Measurements from ENCODE around the gene ZCCHC2.

Gene ZCCHC2

GRCh38 chr18:62498616-62499262 is 24.1 kb upstream of the ZCCHC2 start:
- Histone ChIP-seq H3K4me2 (no peak overlapping the region), H3K9ac (no peak overlapping the region), H4K20me1 (ENCODE audit: insufficient read depth) (no peaks in the 10 kb centered on the region), H3K27me3 (ENCODE audit: insufficient read depth, low read depth) (no peaks in the 10 kb centered on the region), H2AFZ (ENCODE audit: low read depth) (no peak overlapping the region), H3K36me3 (ENCODE audit: insufficient read depth) (no peaks in the 10 kb centered on the region), H3K27ac (no peak overlapping the region), H3K79me2 (ENCODE audit: insufficient read depth, low read depth) (no peaks in the 10 kb centered on the region), H3K4me3 (IDR thresholded peaks at IDR 0.05; ENCODE audit: insufficient read depth, low read depth, low read length) (no peak overlapping the region), H3K4me1 (ENCODE audit: low read depth, poor library complexity, severe bottlenecking) (no peaks in the 10 kb centered on the region)
- TF ChIP-seq, protein P1, sequence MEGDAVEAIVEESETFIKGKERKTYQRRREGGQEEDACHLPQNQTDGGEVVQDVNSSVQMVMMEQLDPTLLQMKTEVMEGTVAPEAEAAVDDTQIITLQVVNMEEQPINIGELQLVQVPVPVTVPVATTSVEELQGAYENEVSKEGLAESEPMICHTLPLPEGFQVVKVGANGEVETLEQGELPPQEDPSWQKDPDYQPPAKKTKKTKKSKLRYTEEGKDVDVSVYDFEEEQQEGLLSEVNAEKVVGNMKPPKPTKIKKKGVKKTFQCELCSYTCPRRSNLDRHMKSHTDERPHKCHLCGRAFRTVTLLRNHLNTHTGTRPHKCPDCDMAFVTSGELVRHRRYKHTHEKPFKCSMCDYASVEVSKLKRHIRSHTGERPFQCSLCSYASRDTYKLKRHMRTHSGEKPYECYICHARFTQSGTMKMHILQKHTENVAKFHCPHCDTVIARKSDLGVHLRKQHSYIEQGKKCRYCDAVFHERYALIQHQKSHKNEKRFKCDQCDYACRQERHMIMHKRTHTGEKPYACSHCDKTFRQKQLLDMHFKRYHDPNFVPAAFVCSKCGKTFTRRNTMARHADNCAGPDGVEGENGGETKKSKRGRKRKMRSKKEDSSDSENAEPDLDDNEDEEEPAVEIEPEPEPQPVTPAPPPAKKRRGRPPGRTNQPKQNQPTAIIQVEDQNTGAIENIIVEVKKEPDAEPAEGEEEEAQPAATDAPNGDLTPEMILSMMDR (conservative IDR thresholded peaks at IDR 0.05; ENCODE audit: low read depth, low read length) = no peak

- Histone ChIP-seq H3K27ac (no peak overlapping the region), H3K36me3 (ENCODE audit: insufficient read depth) (no peaks in the 10 kb centered on the region), H3K9ac (no peak overlapping the region), H3K4me2 (no peak overlapping the region), H3K27me3 (ENCODE audit: insufficient read depth, low read depth) (no peaks in the 10 kb centered on the region), H3K4me1 (ENCODE audit: low read depth, poor library complexity, severe bottlenecking) (no peaks in the 10 kb centered on the region), H4K20me1 (ENCODE audit: insufficient read depth) (no peaks in the 10 kb centered on the region), H2AFZ (ENCODE audit: low read depth) (no peak overlapping the region), H3K4me3 (IDR thresholded peaks at IDR 0.05; ENCODE audit: insufficient read depth, low read depth, low read length) (no peak overlapping the region), H3K79me2 (ENCODE audit: insufficient read depth, low read depth) (no peaks in the 10 kb centered on the region)
- TF ChIP-seq, protein P1 (conservative IDR thresholded peaks at IDR 0.05; ENCODE audit: low read depth, low read length) = no peak
Measured at GRCh38 chr18:62499263-62499650, 23.6 kb upstream of the ZCCHC2 start.

GRCh38 chr18:62500174-62500573 is 22.7 kb upstream of the ZCCHC2 start:
- H3K4me1 ChIP-seq (ENCODE audit: low read depth, poor library complexity, severe bottlenecking) = no peaks in the 10 kb centered on the region
- H3K27ac ChIP-seq = no peak overlapping the region
- H2AFZ ChIP-seq (ENCODE audit: low read depth) = no peak overlapping the region
- TF ChIP-seq, protein P1 (conservative IDR thresholded peaks at IDR 0.05; ENCODE audit: low read depth, low read length) = no peak
- no peak overlapping the region for H3K9ac ChIP-seq
- H3K36me3 ChIP-seq (ENCODE audit: insufficient read depth) = no peaks in the 10 kb centered on the region
- H3K79me2 ChIP-seq (ENCODE audit: insufficient read depth, low read depth) = no peaks in the 10 kb centered on the region
- H3K4me2 ChIP-seq = no peak overlapping the region
- peaks cover 3% of the 10 kb centered on the region; the same call in 1 of the 2 replicates for H3K27me3 ChIP-seq (ENCODE audit: insufficient read depth, low read depth)
- H4K20me1 ChIP-seq (ENCODE audit: insufficient read depth) = no peaks in the 10 kb centered on the region
- no peak overlapping the region for H3K4me3 ChIP-seq (IDR thresholded peaks at IDR 0.05; ENCODE audit: insufficient read depth, low read depth, low read length)

GRCh38 chr18:62500966-62501591 is 21.7 kb upstream of the ZCCHC2 start:
- no peak overlapping the region for H3K27ac ChIP-seq
- H3K4me2 ChIP-seq = no peak overlapping the region
- H4K20me1 ChIP-seq (ENCODE audit: insufficient read depth) = no peaks in the 10 kb centered on the region
- no peak overlapping the region for H3K4me3 ChIP-seq (IDR thresholded peaks at IDR 0.05; ENCODE audit: insufficient read depth, low read depth, low read length)
- peaks cover 3% of the 10 kb centered on the region; the same call in 1 of the 2 replicates for H3K27me3 ChIP-seq (ENCODE audit: insufficient read depth, low read depth)
- no peak overlapping the region for H2AFZ ChIP-seq (ENCODE audit: low read depth)
- TF ChIP-seq, protein P1 (conservative IDR thresholded peaks at IDR 0.05; ENCODE audit: low read depth, low read length) = no peak
- H3K9ac ChIP-seq = no peak overlapping the region
- H3K4me1 ChIP-seq (ENCODE audit: low read depth, poor library complexity, severe bottlenecking) = peaks cover 9% of the 10 kb centered on the region
- H3K79me2 ChIP-seq (ENCODE audit: insufficient read depth, low read depth) = no peaks in the 10 kb centered on the region
- H3K36me3 ChIP-seq (ENCODE audit: insufficient read depth) = no peaks in the 10 kb centered on the region

Measured in KMS-11 (cell line).